ENCODE data around the gene FOXC1. TPM values are rescaled to one million over a fixed set of nuclear protein-coding genes. Genes with fewer than 3 reads are reported as not detected.

FOXC1 gene
- total and polyA plus RNA-seq, 2 of the 13 experiments (the other 11 are each of a cell fraction or from before 2014, with no cell fraction given), result 0.44 to 0.55 TPM

GRCh38 chr6:1611572-1612298, 2.0 kb downstream of the FOXC1 start (continued):
- TF ChIP-seq ZNF7 (CRISPR knock-in tag; IDR thresholded peaks at IDR 0.05) (no peak), ZMAT5 (CRISPR knock-in tag; IDR thresholded peaks at IDR 0.05; ENCODE audit: borderline replicate concordance, low read depth) (no peak), ZNF678 (CRISPR knock-in tag; IDR thresholded peaks at IDR 0.05) (no peak), MEF2D (CRISPR knock-in tag; IDR thresholded peaks at IDR 0.05) (no peak), ZNF766 (CRISPR knock-in tag; IDR thresholded peaks at IDR 0.05; ENCODE audit: borderline replicate concordance) (no peak), CBX1 (IDR thresholded peaks at IDR 0.05; ENCODE audit: low read depth) (no peak), ZNF580 (CRISPR knock-in tag; IDR thresholded peaks at IDR 0.05; ENCODE audit: borderline replicate concordance, low read depth) (no peak), HOMEZ (CRISPR knock-in tag; IDR thresholded peaks at IDR 0.05; ENCODE audit: low read depth) (no peak), NR2F2 (IDR thresholded peaks at IDR 0.05; ENCODE audit: borderline replicate concordance, low read depth) (no peak), HCFC1 (IDR thresholded peaks at IDR 0.05; ENCODE audit: low read depth, low read length) (no peak), ZNF143 (CRISPR knock-in tag; IDR thresholded peaks at IDR 0.05) (no peak), SP5 (CRISPR knock-in tag; IDR thresholded peaks at IDR 0.05; ENCODE audit: borderline replicate concordance, low read depth) (no peak), FOSL1 (CRISPR knock-in tag; IDR thresholded peaks at IDR 0.05; ENCODE audit: borderline replicate concordance) (no peak), ZNF337 (CRISPR knock-in tag; IDR thresholded peaks at IDR 0.05; ENCODE audit: borderline replicate concordance, low read depth) (no peak), ARNT2 (CRISPR knock-in tag; IDR thresholded peaks at IDR 0.05; ENCODE audit: low read depth) (no peak), ZNF720 (CRISPR knock-in tag; IDR thresholded peaks at IDR 0.05) (no peak), ZNF446 (CRISPR knock-in tag; IDR thresholded peaks at IDR 0.05) (no peak), ZNF788 (CRISPR knock-in tag; IDR thresholded peaks at IDR 0.05; ENCODE audit: borderline replicate concordance) (no peak), MATR3 (CRISPR knock-in tag; IDR thresholded peaks at IDR 0.05) (no peak), ZNF609 (CRISPR knock-in tag; IDR thresholded peaks at IDR 0.05; ENCODE audit: borderline replicate concordance) (no peak), RCOR2 (CRISPR knock-in tag; IDR thresholded peaks at IDR 0.05) (no peak), ZBTB46 (CRISPR knock-in tag; IDR thresholded peaks at IDR 0.05; ENCODE audit: borderline replicate concordance) (no peak), MED1 (CRISPR knock-in tag; IDR thresholded peaks at IDR 0.05) (no peak)

All from HepG2 (cell line).